KBM-7 (cell line): ENCODE results near the gene BRD3OS.
A peak's percentile ranks its signal among the peaks of the same experiment; 100 is the strongest.

Source experiments
- DNase-seq: peaks from one replicate; pipeline ENCODE4 v3.0.0-alpha.2; 2015
- in situ Hi-C: fragments of 300-500 bp; cut with MboI; formaldehyde crosslinking; loops from 2 replicates; pipeline ENCODE4 v1.14.3; 2020; ENCODE audit warnings: low sequenced_read_pairs, low pct_unique_long_range_greater_than_20kb, mixed read lengths

BRD3OS gene, protein sequence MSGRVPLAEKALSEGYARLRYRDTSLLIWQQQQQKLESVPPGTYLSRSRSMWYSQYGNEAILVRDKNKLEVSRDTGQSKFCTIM

DNA sequence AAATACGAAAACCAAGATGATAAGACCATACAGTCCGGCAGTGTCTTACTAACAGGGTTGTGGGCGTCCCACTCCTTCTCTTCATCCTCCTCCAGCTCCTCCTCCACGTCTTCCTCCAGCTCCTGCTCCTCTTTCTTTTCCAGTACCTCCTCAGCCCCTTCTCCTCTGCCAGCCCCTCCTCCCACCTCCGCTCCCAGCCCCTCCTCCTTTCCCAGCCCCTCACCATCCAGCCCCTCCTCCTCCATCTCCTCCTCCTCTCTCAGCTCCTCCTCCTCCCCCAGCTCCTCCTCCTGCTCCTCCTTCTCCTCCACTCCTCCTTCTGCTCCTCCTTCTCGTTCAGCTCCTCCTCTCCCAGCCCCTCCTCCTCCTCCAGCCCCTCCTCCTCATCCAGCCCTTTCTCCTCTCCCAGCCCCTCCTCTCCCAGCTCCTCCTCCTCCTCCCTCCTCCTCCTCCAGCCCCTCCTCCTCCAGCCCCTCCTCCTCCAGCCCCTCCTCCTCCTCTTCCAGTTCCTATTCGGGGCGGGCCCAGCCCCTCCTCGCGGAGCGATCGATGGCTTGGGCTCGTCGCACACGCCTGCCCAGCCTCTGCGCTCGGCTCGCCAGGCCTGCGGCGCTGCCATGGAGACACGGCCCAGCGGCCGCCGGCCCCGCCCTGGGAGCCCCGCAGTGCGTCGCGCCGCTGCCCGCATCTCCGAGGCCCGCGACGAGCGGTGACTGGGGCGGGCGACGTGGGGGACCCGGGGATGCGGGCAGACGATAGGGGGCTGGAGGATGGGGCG lies at the start of gene BRD3OS:
BRD3OS (plus strand) TSS at position 654 of the 778 bp plus-strand sequence. CDS start 1,267 bp downstream, outside the sequence.
- DNase-seq, result peak; percentile 95

DNA sequence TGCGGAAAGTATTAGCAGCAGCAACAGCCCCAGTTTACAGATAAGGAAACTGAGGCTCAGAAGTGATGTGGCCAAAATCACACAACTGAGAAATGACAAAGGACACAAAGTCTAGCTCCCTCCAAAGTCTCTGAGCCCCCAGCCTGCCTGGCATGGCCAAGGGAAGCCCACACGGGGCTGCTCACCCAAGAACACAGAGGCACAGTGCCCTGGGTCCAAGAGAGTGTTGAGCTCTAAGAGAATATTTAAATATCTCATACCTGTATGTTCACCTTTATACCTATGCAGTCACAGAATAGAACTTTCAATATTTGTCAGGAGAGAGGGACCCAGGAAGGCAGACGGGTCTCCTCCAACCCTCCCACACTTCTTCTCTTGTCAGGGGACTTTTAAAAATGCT lies 49.8 kb upstream of the BRD3OS start:
- DNase-seq, result no peak
- in situ Hi-C loops, result loop anchor here (25.0 kb wide), 1 partner anchor 438 kb away; the partner anchor contains the start of gene ADAMTSL2

More for the DNA sequence above, at the start of gene BRD3OS:
- in situ Hi-C loops, result no loop called here

DNA sequence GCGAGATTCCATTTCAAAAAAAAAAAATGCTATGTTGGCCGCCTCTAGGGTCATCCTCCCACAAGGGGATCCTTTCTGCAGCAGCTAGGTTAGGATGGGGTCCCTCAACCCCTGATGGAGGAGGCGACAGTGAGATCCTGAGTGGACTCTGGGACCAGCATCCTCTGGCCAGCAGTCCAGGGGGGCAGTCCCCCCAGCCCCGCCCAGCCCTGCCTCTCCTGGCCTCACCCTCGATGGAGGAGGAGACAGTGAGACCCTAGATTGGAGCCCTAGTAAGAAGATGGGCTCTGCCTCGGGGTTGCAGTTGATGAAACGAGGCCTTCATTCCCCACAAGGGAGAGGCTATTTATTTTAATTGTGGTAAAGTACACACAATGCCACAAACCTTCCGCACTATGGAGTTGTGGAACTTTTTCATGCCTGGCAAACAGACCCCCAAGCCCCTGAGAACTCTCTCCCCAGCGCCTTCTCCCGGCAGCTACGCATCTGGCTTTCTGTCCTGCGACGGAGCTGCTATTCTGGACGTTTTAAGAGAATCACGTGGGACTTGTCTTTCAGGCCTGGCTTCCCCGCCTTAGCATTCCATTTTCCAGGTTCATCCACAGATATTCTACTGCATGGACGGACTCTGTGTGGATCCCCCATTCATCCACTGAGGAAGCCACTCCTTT lies 49.0 kb upstream of the BRD3OS start:
- no peak for DNase-seq
- in situ Hi-C loops, result loop anchor here (25.0 kb wide), 1 partner anchor 439 kb away; the partner anchor contains the start of gene ADAMTSL2

DNA sequence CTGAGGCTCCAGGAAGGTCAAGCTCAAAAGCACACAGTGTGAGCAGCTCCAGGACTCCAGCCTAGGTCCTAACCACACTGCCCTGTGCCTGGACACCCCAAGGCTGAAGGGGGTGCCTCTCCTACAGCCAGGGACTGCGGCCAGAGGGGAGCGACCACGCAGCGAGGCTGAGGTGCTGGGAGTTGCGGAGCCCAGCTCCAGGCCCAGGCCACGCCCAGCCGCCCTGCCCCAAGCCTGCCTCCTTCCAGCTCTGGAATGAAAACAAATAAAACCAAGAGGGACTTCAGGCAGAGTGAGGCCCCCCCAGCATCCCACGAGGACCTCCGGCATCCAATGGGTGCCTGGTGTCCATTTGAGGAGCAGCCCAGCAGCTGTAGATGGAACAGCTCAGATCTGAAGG lies 48.4 kb upstream of the BRD3OS start:
- no peak for DNase-seq
- in situ Hi-C loops, result loop anchor here (25.0 kb wide), 1 partner anchor 440 kb away; the partner anchor contains the start of gene ADAMTSL2

DNA sequence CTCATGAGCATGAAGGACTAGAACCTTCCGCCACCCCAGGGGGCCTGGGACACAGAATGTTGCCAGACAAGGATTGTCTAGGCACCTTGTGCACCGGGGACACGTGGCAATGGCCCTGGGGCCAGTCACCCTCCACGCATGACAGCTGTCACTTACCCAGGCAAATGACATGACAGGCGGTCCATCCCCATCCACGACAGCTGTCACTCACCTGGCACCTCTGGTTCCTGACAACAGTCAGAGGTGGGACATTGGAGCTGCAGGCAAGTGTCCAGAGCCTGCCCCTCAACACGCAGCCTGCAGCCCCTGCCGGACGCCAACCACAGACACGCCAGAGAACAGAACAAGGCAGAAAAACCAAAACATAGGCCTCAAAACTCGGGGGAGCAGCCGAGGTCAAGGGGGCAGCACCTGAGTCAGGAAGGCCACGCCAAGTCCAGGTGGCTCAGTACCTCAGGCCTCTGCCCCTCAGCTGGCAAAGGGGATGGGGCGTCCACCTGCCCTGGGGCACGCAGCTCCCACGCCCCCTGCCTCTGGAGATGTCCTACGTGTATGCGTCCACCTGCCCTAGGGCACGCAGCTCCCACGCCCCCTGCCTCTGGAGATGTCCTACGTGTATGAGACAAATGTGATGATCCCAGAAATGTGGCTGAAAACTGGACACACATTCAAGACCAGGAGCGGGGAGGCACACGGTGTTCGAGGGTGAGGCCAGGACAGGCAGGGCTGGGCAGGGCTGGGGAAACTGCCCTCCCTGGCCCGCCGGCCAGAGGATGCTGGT lies 47.7 kb upstream of the BRD3OS start:
- in situ Hi-C loops, result loop anchor here (25.0 kb wide), 1 partner anchor 440 kb away; the partner anchor contains the start of gene ADAMTSL2

DNA sequence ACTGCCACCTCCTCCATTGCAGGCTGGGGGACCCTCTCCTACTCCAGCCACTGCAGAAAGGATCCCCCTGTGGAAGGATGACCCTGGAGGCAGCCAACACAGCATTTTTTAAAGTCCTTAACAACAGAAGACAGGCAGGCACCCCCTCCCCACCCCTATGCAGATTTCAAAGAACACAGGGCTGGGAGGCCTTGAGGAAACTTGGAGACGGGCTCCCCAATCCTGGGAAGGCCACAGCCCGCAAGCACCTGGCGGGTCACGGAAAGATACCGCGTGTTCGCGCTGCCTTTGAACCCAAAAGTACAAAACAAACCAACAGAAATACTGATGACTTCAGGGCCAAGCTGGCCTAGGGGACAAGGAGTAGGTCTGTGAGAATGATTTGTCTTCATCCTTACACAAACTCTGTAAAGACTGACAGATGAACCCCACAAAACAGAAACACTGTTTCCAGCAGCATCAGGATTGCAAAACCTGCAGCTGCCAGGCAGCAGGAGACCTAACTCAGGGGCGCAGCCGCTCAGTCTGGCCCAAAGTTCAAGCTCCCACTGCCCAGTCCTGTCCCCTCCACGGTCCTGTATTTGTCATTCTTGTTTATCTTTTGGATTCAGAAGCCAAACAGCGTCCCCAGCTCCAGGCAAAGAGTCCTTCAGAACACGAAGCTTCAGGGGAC lies 46.9 kb upstream of the BRD3OS start:
- DNase-seq, result no peak
- in situ Hi-C loops, result loop anchor here (25.0 kb wide), 1 partner anchor 441 kb away; the partner anchor contains the start of gene ADAMTSL2

More for the DNA sequence above, 47.7 kb upstream of the BRD3OS start:
- no peak for DNase-seq

DNA sequence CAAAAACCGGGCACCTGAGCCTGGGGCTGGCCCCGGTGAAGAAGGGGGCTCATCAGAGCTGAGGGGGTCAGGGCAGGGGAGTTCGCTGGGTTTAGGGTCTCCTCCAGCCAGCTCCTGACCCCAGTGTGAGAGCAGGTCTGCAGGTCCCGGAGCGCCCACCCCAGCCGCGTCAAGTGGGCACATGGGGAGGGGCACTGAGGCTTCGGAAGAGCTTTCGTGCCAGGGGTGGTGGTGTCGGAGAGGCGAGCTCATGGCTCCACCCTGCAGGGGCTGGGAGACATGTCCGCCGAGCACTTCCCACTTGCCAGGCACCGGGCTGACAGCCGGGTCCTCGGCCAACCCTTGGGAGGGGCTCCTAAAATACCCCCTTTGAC lies 46.4 kb upstream of the BRD3OS start:
- in situ Hi-C loops, result loop anchor here (25.0 kb wide), 1 partner anchor 442 kb away; the partner anchor contains the start of gene ADAMTSL2
- DNase-seq, result no peak

DNA sequence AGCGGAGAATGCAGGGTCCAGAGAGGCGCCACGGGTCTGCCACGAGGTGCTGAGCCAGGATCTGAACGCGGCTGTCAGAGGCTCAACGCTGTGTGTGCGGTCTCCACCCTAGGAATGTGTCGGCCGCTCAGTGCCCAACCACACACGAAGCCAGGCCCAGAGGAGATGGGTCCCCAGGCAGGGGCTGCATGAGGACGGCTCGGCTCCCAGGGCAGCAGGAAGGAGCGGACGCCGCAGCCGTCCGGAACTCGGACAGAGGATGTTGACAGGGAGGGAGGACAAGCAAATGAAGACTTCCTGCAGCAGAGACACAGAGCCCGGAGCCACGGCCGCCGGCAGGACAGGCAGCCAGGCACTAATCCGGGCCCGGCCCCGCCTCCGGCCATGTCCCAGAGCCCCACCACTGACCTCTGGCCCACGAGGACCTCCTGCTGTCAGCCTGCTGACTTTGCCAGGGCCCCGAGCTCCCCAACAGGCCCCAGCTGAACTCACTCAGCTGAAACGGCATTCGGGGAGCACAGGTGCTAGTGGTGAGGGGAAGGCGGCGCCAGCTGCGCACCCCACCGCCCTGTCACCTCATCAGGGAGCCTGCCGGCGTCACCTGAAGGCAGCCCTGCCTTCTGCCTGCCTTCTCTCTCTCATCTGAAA lies 45.9 kb upstream of the BRD3OS start:
- in situ Hi-C loops, result loop anchor here (25.0 kb wide), 1 partner anchor 442 kb away; the partner anchor contains the start of gene ADAMTSL2
- DNase-seq, result no peak

DNA sequence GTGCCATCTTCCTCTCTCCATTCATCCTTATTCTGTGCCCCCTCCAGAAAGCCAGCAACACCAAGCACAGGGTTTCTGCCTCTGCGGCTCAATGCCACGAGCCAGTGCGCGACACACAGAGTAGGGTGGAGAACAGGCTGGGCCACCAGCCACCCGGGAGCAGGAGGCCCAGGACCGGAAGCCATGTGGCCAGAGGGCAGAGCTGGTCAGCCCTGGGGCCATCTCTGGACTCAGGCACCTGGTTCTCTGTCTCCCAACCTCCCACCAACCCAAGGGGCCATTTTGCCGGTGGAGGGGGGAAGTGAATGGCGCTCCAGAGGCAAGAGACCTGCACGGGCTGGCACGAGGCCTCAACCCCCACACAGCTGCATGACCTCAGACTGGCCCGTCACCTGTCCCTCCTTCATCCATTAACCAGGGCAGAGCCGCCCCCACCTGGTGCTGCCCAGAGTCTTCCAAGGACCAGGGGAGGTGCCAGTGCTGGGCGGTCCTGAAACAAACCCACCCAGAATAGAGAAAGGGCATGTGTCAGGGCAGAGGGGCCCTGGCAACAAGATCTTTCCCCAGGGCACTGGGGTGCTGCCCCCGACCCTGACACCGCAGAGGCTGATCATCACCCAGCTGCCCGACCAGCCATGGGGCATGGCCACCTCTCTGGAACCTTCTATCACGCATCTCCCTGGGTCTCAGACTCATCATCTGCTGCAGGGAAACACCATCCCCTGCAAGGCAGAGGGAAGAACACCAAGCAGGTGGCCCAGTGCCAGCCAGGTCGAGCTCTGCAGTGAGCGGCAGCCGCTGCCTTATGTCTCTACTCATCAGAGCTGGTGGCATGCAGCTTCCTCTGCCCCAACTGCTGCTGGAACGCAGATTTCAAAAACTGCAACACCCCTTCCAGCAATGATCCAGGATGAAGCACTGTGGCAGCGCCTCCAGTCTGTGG lies 45.1 kb upstream of the BRD3OS start:
- DNase-seq, result no peak
- in situ Hi-C loops, result loop anchor here (25.0 kb wide), 1 partner anchor 443 kb away; the partner anchor contains the start of gene ADAMTSL2

DNA sequence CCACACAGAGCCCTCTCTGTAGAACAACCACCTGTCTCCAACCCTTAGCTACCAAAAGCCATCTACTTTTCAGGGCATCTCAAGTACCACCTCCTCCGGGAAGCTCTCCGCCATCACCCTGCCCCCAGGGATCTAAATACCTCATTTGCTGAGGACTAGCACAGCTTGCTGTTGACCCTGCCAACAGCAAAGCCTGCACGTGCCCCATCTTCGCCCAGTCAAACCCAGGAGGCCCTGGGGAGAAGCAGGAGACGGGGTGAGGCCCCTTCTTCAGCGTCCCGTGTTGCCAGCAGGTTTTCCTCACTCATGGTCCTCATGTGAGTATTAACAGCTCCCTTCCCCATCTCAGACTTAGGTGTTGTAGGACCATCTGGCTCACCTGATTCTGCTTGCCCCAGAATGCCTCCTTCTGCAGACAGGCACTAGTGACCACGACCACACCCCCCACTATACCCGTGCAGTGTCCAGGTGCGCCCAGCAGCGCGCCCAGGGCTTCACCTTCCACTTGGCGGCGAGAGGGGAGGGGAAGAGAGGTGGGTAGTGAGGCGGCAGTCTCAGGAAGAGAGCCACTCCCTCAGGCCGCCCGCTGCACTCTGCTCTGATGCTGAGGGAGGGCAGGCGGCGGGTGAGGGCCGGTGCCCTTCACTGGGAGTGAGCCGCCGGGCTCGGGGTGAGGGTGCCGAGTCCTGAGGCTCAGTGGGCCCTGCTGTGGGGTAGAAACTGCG lies 44.3 kb upstream of the BRD3OS start:
- no peak for DNase-seq
- in situ Hi-C loops, result loop anchor here (25.0 kb wide), 1 partner anchor 444 kb away; the partner anchor contains the start of gene ADAMTSL2

DNA sequence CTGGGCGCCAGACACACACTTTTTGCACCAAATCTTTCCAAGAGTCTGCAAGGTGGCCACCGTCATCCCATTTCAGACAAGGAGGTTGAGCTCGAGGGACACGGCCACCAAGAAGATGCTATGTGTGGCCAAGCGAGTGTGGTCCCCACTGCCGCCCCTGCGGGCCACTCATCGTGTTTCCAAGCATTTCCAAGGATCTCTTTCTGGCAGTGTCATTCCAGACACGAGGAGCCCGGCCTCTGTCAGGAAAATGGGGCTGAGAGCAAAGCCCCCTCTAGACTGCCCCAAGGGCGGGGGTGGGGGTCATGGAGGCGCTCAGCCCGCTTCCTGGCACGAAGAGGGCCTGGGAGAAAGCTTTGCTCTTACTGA lies 43.7 kb upstream of the BRD3OS start:
- no peak for DNase-seq
- in situ Hi-C loops, result loop anchor here (25.0 kb wide), 1 partner anchor 444 kb away; the partner anchor contains the start of gene ADAMTSL2

DNA sequence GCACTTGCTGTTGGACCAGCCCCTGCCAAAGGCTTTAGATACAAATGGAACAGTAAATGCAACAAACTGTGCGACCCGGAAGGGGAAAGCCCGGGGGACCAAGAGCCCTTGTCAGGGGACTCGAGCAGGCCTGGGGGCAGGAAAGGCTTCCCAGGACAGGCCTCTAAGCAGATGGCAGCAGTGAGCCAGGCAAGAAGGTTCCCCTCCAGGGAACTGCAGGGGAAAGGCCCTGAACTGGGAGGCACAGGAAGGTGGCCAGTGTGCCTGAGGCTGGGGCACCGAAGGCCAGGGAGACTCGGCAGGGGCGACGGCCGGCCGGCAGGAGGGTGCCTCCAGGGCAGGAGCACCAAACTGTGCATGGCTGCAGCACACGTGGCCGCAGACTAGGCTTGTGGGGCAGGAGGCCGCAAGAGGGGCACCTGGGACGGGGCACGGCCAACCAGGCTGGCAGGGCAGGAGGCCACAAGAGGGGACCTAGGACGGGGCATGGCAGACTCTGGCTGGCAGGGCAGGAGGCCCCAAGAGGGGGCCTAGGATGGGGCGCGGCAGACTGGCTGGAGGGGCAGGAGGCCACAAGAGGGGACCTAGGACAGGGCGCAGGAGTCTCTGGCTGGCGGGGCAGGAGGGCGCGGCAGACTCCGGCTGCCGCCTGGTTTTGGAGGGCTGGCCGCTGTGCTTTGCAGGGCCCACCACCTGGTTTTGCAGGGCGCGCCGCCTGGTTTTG lies 43.2 kb upstream of the BRD3OS start:
- in situ Hi-C loops, result loop anchor here (25.0 kb wide), 1 partner anchor 445 kb away; the partner anchor contains the start of gene ADAMTSL2

DNA sequence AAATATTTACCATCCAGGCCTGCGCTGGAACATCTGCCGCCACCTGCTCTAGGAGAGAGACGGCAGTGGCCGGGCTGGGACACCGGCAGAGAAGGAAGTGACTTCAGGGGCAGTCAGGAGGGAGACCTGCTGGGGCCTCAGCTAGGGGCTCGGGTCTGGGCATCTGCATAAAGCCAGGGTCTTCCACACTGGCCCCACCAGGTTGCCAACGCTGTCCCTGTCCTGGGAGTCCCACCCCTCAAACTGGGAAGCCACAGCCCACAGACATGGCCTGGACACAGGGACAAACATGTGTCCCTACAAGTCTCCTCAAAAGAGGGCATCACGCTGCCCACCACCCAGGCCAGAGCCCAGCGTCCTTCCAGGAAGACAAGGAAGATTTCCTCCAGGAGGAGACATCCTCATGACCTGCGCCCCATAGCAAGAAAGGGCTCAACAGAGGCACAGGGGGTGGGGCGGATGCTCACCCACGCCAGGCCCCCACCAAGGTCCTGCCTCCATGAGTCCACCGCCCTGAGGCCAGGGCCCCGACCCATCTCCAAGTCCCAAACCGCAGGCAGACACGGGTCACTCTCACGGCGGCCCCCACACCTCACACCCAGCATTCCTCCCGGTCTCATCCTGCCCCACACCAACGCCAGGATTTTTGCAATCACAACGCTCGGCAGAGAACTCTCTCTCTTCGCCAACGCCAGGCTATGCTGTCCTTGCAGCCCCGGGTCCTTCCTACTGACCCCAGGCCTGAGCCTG lies 42.1 kb upstream of the BRD3OS start:
- in situ Hi-C loops, result loop anchor here (25.0 kb wide), 1 partner anchor 446 kb away; the partner anchor contains the start of gene ADAMTSL2
- no peak for DNase-seq

More for the DNA sequence above, 43.2 kb upstream of the BRD3OS start:
- no peak for DNase-seq

DNA sequence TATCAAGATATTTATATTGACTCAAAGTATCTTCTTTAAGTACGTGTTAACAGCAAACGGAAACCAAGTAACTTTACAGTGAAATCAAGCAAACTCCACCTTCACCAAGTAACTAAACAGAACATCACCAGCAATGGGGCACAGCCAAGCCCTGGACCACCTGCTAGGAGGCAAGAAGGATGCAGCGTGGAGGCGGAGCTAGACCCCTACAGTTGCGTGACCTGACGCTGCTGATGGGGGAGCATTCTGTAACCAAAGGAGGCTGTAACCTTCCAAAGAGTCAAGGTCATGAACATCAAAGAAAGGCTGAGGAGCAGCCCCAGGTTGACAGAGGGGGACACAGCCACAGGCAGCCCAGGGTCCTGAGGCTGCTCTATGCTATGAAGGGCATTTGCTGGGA lies 39.2 kb upstream of the BRD3OS start:
- in situ Hi-C loops, result loop anchor here (25.0 kb wide), 1 partner anchor 449 kb away; the partner anchor contains the start of gene ADAMTSL2
- no peak for DNase-seq
